ENCODE measurements around the gene SMAD1.

SMAD1 gene

DNA sequence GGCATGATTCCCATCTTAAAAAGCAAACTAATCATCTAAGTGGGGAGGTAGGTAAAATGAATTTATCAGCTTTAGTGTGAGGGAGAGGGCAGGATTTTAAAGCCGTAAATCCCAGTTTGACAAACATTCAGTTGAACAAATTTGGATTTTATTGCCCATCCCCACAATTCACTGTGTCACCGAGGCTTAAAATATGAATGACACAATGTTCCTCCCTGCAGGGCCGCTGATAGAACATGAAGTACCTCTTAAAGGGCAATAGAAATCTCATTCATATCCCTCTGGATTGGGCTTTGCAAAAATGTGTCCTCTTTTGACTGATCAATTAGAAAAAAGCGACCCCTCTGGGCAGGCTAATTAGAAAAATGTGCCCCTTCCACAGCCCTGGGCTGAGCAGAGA is 45.5 kb upstream of the SMAD1 start:
- Histone ChIP-seq H3K9me3 (ENCODE audit: control insufficient read depth, insufficient read depth, low read length) (peaks cover 6% of the 10 kb centered on the region; the same call in 1 of the 2 replicates), H3K27me3 (ENCODE audit: control insufficient read depth, low read length) (no peaks in the 10 kb centered on the region), H3K9me2 (replicated peaks; ENCODE audit: control insufficient read depth, low read length) (no peaks in the 10 kb centered on the region), H3K27ac (ENCODE audit: low read depth, low read length) (no peak overlapping the region), H3K4me2 (ENCODE audit: low read length) (no peak overlapping the region), H4K20me1 (ENCODE audit: control insufficient read depth, insufficient read depth, low read depth, low read length) (no peaks in the 10 kb centered on the region), H3K36me3 (ENCODE audit: control insufficient read depth, low read length) (no peaks in the 10 kb centered on the region), H3K79me2 (ENCODE audit: control insufficient read depth, low read length) (no peaks in the 10 kb centered on the region), H3K4me3 (ENCODE audit: low read length) (no peak overlapping the region), H3K4me1 (ENCODE audit: control insufficient read depth, low read length) (no peaks in the 10 kb centered on the region), H3F3A (ENCODE audit: control insufficient read depth, insufficient read depth) (no peaks in the 10 kb centered on the region)
- TF ChIP-seq CTCF (IDR thresholded peaks at IDR 0.05; ENCODE audit: low read depth, low read length, poor library complexity, severe bottlenecking), result no peak
- no peak for TF ChIP-seq EZH2phosphoT487 (IDR thresholded peaks at IDR 0.05; ENCODE audit: borderline replicate concordance, low read length)

DNA sequence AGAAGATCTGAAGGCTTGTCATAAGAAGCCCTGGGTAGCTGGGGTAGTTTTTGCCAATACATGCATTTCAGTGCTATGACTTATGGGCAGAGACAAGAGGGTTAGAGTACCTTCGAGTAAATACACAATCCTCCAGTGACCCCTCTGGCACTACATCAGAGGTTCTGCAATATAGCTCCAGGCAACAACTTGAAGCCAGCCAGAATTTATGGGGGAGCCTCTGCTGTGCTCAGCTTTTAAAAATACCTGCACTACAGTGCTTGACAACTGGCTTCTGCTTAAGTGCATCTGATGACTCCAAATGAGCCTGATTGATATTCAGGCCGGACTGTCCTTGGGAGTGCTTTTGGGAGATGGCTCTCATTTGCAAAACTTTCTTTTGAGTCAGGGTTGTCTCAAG is 44.9 kb upstream of the SMAD1 start:
- Histone ChIP-seq H4K20me1 (ENCODE audit: control insufficient read depth, insufficient read depth, low read depth, low read length) (no peaks in the 10 kb centered on the region), H3K4me3 (ENCODE audit: low read length) (no peak overlapping the region), H3K27me3 (ENCODE audit: control insufficient read depth, low read length) (no peaks in the 10 kb centered on the region), H3F3A (ENCODE audit: control insufficient read depth, insufficient read depth) (no peaks in the 10 kb centered on the region), H3K9me2 (replicated peaks; ENCODE audit: control insufficient read depth, low read length) (no peaks in the 10 kb centered on the region), H3K4me2 (ENCODE audit: low read length) (no peak overlapping the region), H3K27ac (ENCODE audit: low read depth, low read length) (no peak overlapping the region), H3K9me3 (ENCODE audit: control insufficient read depth, insufficient read depth, low read length) (peaks cover 6% of the 10 kb centered on the region; the same call in 1 of the 2 replicates), H3K36me3 (ENCODE audit: control insufficient read depth, low read length) (no peaks in the 10 kb centered on the region), H3K79me2 (ENCODE audit: control insufficient read depth, low read length) (no peaks in the 10 kb centered on the region), H3K4me1 (ENCODE audit: control insufficient read depth, low read length) (no peaks in the 10 kb centered on the region)
- TF ChIP-seq EZH2phosphoT487 (IDR thresholded peaks at IDR 0.05; ENCODE audit: borderline replicate concordance, low read length) (no peak), CTCF (IDR thresholded peaks at IDR 0.05; ENCODE audit: low read depth, low read length, poor library complexity, severe bottlenecking) (no peak)

DNA sequence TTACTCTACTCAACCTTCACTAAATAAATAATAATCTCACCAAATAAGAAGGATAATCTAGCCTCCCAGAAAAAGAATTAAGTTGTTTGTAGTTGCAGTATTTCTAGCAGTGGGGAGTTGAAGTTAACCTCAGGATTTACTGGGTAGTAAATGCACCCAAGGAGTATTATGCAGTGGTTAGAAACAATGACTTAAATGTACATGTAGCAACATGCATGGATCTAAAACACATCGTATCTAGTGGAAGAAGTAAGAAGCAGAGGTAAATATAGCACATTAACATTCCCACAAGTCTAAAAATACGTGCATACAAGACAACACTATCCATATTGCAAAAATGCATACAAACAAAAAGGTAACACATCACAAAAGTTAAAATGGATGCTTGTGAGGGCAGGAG is 44.2 kb upstream of the SMAD1 start:
- H3K36me3 ChIP-seq (ENCODE audit: control insufficient read depth, low read length), result no peaks in the 10 kb centered on the region
- no peak for TF ChIP-seq CTCF (IDR thresholded peaks at IDR 0.05; ENCODE audit: low read depth, low read length, poor library complexity, severe bottlenecking)
- no peak for TF ChIP-seq EZH2phosphoT487 (IDR thresholded peaks at IDR 0.05; ENCODE audit: borderline replicate concordance, low read length)
- no peak overlapping the region for H3K4me2 ChIP-seq (ENCODE audit: low read length)
- H4K20me1 ChIP-seq (ENCODE audit: control insufficient read depth, insufficient read depth, low read depth, low read length), result no peaks in the 10 kb centered on the region
- H3K9me3 ChIP-seq (ENCODE audit: control insufficient read depth, insufficient read depth, low read length), result peaks cover 6% of the 10 kb centered on the region; the same call in 1 of the 2 replicates
- H3K9me2 ChIP-seq (replicated peaks; ENCODE audit: control insufficient read depth, low read length), result no peaks in the 10 kb centered on the region
- H3K27me3 ChIP-seq (ENCODE audit: control insufficient read depth, low read length), result no peaks in the 10 kb centered on the region
- no peaks in the 10 kb centered on the region for H3K4me1 ChIP-seq (ENCODE audit: control insufficient read depth, low read length)
- no peaks in the 10 kb centered on the region for H3K79me2 ChIP-seq (ENCODE audit: control insufficient read depth, low read length)
- H3K27ac ChIP-seq (ENCODE audit: low read depth, low read length), result no peak overlapping the region
- H3F3A ChIP-seq (ENCODE audit: control insufficient read depth, insufficient read depth), result no peaks in the 10 kb centered on the region
- no peak overlapping the region for H3K4me3 ChIP-seq (ENCODE audit: low read length)

Measured in DOHH2 (cell line).